Jurkat, Clone E6-1 (cell line): Measurements from ENCODE around the gene PHYHIPL.
A peak's percentile ranks its signal among the peaks of the same experiment; 100 is the strongest.
"Not testable (repeated sequence)": the region's sequence is repeated elsewhere in the genome, so short reads cannot be mapped to it uniquely, and the experiment has no call there.

Experiments
- DNase-seq: peaks from one replicate; pipeline ENCODE4 v3.0.0-alpha.2; 2011; ENCODE audit warnings: low read depth, low spot score
- H3K4me3 ChIP-seq: 2 replicates; pipeline ENCODE4 v1.5.1; 2011; ENCODE audit warnings: mild to moderate bottlenecking, low read length, control low read depth, moderate library complexity

The PHYHIPL gene

DNA sequence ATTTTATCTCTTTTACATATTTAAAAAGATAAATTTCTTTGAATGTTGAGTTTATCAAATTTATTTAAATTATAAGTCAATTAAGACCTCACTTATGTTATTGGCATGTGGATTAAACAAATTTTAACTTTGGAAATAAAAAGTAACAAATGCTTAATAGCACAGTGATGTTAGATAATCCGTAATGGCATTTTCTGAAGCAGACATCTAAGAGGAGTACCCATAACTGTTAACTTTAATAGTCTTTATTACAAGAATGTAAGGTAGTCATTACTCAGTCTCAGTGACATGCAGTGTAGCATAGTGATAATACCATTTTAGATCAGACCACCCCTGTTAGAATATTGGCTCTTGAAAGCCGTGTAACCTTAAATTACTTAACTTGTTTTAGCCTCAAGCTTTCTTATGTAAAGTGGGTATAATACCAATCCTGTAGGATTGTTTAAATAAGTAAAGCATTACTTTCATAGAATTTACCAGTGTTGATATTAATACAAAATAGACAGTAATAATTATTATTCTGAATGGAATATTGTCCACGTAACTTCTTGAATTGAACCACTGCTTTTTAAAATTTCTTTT is 4.3 kb downstream of the PHYHIPL start:
- DNase-seq: no peak
- no peak overlapping the region for H3K4me3 ChIP-seq

DNA sequence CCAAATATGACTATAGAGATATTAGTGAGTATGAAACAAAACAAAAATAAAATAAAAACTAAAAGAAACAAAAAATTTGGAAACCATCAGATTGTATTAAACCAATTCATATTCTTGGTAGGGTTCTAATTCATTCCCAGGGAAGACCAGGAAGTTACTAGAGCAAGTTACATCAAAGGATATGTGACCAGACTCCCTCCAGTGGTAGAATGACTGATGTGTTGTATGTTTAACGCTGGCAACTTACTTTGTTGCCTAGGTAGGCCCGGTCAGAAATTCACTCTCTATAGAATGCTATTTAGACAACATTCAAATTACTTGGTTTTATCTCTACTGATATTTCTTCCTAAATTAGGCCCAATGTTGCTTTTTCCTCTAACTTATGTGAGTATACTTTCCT is 5.2 kb downstream of the PHYHIPL start:
- no peak overlapping the region for H3K4me3 ChIP-seq
- DNase-seq: peak; percentile 61

DNA sequence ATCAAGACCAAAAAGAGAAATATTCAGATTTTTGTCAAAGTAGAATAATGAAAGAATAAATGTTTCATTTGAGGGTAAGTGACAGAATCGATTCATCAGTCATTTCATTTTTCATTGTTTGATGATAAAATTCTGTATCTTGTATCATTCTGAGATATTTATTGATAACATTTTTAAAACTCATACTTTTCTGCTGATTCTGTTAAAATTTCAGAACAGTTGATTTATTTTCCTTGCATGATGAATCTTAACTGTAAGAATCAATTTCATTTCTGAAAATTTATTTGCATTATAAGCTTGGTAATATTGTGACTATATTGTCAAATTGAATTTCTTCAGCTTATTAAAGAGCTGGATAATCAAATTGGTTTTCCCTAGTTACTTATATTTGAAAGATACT is 13.9 kb downstream of the PHYHIPL start:
- no peak for DNase-seq

DNA sequence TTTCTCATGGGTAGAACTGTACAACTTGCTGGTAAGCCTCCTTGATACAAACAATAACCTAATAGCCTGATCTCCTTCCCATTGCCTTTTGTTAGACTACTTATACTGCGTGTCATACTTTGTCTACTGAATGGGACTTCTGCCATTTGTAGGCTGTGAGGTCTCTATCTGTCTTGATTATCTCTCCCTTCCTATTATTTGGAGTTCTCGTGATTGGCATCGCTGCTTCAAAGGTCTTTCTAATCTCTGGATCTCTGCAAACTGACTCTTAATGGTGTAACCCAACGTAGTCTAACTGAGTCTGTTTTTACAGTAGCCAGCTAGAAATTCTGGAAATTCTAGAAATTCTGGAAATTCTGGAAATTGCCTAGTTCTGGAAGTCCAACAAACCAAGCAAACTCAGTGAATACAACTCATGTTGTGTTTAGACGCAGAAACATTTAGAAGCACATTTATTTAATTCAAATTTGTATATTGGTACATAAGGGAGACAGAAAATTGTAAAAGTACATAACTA is 29.8 kb downstream of the PHYHIPL start:
- DNase-seq: no peak
- H3K4me3 ChIP-seq: no peak overlapping the region

More for the DNA sequence above, 13.9 kb downstream of the PHYHIPL start:
- H3K4me3 ChIP-seq: no peak overlapping the region

DNA sequence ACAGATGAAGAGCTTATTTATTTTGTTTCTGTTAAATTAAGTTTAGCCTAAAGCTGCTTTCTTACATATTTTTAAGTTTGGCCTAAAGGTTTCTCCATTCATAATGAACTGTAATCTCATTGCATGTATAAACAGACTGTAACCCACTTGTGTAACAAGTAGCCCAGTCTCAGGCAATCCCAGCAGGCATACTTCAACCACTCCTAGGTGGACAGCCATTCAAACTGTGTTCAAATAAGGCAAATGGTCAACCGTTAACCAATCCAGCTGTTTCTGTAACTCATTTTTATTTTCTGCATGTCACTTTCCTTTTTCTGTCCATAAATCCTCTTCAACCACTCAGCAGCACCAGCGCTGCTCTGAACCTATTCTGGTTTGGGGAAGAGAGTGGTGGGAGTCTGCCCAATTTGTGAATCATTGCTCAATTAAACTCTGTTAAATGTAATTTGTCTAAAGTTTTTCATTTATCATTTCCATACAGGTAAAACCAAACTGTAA is 35.9 kb downstream of the PHYHIPL start:
- no peak for DNase-seq
- H3K4me3 ChIP-seq: no peak overlapping the region

DNA sequence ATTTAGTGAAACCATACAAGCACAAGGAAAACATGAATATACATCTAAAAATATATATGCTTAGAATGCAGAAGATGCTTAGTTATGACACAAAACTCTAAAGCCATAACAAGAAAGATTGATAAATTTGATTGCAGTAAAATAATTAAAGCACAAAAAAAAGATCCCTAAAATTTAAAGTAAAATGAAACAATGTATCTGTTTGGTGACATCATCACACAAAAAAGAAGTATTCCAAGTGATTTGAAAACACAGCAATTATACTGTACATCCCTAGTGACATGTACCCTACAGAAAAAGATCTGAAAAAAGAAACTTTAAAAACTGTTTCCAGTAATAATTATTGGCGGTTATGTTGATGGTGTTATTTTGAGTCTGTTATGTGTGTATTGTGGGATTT is 37.7 kb downstream of the PHYHIPL start:
- no peak overlapping the region for H3K4me3 ChIP-seq
- DNase-seq: no peak

DNA sequence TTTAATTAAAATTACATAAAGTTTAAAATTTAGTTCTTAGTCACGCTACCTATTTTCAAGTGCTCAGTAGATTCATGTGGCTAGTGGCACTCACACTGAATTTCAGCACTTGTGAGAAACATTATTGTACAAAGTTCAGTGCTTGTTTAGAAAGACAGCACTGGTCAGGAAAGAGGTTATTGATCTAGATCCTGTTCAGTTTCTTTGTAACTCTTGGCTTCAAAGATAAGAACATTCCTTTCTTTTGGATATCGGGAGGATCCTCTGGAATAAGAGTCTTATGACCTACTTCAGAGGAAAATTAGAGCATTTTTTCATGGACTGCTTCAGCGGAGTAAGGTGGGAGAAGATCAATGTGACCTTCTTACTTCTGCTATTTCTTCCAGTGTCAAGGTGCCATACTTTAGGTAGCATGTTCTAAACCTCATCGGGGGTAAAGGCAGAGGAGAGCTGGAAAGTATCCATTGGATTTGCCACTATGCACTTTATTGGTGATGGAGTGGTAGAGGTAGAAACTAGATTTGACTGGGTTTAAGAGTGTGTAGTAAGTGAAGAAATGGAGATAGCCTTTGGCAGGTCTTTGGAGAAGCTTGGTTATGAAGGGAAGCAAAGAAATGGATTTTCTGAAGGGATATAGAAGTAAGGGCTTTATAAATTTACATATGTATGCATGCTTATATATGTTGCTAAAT is 39.9 kb downstream of the PHYHIPL start:
- DNase-seq: no peak

DNA sequence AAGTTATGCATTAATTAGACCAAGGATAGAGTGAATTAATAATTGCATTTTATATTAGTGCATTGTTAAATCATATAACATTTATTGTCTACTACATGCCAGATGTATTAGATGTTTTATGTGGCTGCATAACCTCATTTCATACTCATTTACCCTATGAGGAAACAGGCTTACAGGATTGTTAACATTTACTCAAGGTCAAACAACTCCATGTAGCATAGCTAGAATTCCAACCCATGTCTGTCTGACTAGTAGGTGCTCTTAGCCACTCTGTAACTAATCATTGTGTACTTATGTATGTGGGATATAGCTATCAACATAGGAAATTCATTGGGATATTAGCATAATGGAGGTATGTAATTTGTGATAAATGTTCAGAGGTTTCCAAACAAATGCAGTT is 46.3 kb downstream of the PHYHIPL start:
- no peak overlapping the region for H3K4me3 ChIP-seq
- DNase-seq: no peak

More for the DNA sequence above, 39.9 kb downstream of the PHYHIPL start:
- no peak overlapping the region for H3K4me3 ChIP-seq

DNA sequence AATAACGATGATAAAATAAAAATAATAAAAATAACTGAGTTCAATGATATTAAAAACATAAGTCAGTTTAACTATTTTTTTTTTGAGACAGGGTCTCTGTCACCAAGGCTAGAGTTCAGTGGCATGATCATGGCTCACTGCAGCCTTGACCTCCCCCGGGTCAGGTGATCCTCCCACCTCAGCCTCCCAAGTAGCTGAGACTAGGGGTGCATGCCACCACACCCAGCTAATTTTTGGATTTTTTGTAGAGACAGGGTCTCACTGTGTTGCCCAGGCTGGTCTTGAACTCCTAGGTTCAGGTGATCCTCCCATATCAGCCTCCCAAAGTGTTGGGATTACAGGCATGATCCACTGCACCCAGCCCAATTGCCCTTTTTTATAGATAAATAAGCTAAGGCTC is 47.2 kb downstream of the PHYHIPL start:
- not testable (repeated sequence) for DNase-seq, H3K4me3 ChIP-seq

DNA sequence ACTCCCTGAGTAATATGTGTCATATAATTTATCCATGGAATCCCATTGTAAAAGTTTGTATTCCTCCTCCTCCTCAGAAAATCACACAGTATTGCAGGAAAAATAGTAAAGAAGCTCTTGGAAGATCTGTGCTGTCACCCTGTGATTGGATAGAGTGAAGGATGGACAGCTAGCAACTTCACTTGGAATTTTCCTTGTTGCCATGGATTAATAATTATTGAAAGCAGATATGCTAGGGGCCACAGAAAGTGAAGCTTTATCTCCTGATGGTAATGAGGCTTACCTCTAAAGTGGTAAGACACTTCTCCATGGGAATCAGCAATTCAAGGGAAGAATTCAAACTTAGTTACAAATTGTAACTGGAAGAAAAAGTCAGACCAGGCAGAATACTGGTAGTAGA is 48.8 kb downstream of the PHYHIPL start:
- DNase-seq: no peak
- no peak overlapping the region for H3K4me3 ChIP-seq

DNA sequence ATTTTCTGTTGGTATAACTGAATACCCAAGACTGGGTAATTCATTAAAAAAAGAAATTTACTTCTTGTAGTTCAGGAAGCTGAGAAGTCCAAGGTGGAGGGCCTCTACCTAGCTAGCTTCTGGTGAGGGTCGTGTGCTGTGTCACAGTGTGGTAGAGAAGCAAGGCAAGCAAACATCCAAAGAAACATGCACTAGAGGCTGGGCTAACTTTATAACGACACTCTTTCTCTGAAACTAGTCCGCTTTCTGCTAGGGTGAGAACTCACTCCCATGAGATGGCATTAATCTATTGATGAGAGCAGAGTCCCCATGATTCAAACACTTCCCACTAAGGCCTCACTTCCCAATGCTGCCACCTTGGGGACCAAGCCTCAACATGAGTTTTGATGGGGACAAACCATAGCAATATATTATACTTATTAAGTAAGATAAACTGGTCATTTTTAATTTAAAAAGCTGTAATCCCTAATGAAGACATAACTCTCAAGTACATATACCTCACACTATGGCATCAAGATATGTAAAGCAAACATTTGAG is 50.8 kb downstream of the PHYHIPL start:
- no peak for DNase-seq
- H3K4me3 ChIP-seq: no peak overlapping the region

DNA sequence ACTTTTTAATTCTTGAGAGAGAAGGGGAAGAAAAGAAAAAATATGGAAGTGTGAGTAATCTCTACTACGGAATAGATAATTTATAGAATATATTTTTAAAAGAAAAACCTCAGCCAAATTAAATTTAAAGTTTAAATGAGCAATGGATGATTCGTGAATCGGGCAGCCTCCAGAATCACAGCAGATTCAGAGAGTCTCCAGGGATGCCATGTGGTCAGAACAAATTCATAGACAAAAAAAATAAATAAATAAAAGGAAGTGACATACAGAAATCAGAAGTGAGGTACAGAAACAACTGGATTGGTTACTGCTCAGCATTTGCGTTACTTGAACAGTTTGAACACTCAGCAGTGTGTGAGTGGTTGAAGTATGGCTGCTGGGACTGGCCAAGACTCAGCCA is 53.0 kb downstream of the PHYHIPL start:
- no peak for DNase-seq

DNA sequence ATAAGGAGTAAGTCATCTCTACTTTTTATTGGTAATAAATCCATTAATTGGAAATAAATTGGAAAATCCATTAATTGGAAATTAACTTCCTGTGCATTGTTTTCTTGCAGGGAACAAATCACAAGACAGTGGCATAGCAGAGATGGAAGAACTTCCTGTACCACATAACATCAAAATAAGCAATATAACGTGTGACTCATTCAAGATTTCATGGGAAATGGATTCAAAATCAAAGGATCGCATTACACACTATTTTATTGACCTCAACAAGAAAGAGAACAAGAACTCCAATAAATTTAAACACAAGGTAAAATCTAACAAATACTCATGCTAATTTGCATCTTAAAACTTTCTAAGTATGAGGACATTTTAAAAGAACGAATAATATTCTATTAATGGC is 57.8 kb downstream of the PHYHIPL start:
- DNase-seq: no peak
- no peak overlapping the region for H3K4me3 ChIP-seq

More for the DNA sequence above, 53.0 kb downstream of the PHYHIPL start:
- H3K4me3 ChIP-seq: no peak overlapping the region

DNA sequence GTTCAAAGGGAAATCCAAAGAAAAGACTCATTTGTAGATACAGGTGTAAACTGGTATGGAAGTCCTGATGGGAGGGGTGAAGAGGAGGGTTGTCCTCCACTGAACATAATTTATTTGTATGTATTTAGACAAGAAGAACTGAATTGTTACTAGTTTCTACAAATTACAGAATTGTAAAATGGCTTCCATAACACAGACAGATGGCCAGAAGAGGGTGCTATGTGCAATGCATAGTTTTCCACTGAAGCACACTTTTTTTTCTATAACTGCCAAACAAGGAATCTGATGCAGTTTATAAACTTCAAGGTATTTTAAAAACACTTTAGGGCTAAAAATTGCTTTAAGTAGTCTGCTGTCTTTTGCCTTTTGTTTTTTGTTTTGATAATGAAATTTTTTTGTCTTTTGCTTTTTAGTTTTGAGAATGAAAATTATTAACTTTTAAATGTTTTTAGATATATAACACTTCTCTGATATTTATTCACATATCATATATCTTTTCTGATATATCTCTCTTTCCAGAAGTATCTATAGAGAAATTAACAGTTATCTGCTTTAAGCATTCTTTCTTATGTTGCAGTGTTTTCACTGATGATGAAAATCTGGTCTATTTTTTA is 58.5 kb downstream of the PHYHIPL start:
- H3K4me3 ChIP-seq: no peak overlapping the region
- peak; percentile 14 for DNase-seq

DNA sequence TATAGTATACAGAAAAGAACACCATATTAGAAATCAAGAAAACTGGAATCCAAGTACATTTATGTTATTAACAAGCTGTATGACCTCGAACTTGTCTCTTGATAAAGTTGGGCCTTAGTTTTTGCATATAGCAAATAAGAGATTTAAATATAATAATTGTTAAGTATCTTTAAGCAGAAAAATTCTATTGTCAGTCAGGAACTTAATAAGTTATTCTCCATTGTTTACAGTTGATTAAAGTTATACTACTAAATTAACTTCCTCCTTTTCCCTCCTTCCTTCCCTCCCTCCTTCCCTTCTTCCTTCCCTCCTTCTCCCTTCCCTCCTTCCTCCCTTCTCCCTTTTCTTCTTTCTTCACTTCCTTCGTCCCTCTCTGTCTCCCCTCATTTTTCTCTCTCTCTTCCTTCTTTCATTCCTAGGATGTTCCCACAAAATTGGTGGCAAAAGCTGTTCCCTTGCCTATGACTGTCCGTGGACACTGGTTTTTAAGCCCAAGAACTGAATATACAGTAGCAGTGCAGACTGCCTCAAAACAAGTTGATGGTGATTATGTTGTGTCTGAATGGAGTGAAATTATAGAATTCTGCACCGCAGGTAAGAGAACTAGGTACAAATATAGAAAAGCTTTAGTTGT is 59.7 kb downstream of the PHYHIPL start:
- H3K4me3 ChIP-seq: no peak overlapping the region
- no peak for DNase-seq

DNA sequence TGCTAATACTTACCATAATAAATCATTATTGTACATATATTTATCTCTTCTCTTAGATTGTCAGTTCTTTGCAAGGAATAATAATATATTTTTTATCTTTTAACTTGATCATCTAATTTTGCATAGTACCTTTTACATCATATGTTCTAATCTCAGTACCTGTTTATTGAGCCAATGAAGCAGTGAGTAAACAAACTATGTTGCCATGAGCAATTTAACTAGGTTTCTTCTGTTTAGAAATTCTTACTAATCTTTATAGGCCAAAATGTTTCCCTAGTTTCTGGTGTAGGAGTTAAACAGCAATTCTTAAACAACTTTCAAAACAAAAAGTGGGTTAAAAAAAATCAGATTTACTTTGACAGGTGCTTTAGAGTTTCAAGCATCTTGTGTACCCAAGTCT is 61.3 kb downstream of the PHYHIPL start:
- no peak for DNase-seq
- H3K4me3 ChIP-seq: no peak overlapping the region

DNA sequence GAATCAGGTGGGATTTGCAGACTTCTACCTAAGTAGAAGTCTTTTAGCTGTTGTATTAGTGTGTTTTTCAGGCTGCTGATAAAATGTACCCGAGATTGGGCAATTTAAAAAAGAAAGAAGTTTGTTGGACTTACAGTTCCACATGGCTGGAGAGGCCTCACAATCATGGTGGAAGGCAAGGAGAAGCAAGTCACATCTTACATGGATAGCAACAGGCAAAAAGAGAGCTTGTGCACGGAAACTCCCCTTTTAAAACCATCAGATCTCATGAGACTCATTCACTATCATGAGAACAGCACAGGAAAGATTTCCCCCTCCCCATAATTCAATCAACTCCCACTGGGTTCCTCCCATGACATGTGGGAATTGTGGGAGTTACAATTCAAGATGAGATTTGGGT is 62.7 kb downstream of the PHYHIPL start:
- H3K4me3 ChIP-seq, DNase-seq: not testable (repeated sequence)

DNA sequence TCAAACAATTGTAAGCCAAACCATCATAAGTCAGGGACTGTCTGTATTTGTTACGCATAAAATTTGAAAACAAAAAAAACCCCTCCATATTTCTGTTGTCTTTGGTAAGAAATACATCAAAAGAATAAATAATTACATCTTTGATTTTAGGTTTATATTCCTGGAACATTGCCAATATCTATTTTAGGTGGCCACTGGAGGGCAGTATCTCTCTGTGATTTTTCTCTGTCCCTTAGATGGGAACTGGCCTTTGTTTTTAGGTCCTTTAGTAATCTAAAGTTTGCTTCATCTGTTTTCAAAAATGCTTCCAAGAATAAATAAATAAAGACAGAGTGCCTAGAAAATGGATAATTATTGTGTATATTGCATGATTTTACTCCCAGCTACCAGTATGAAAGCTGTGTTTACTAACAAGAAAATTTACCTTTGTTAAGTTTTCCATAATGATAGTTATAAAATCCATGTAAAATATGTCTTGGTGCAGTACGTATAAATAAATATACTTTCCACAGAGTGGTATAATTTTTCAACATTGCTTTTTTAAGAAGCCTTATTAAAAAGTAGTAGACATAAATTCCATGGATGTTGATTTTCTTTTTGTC is 64.2 kb downstream of the PHYHIPL start:
- DNase-seq: peak; percentile 28
- no peak overlapping the region for H3K4me3 ChIP-seq

DNA sequence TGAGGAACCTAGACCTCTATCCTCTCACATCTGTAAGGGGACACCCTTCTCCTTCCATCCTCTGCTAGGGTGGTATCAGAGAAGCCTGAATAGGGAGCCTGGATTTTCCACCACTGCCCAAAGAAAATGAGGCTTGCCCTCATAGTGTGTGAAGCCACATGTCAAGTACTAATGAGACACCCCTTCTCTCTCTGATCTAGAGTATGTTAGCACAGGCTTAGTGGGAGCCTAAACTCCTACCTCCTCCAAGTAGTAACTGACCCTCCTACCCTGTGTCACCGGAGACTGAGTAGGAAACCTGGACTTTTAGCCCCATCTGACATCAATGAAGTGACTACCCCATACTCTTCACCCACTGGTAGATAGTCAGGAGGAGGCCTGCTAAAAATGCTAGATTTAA is 65.6 kb downstream of the PHYHIPL start:
- DNase-seq: no peak

More for the DNA sequence above, 65.6 kb downstream of the PHYHIPL start:
- no peak overlapping the region for H3K4me3 ChIP-seq
